Fibroblast of the aortic adventitia (primary cell): Measurements from ENCODE around the gene TMEM212. TPM values are rescaled to one million over a fixed set of nuclear protein-coding genes. Genes with fewer than 3 reads are reported as not detected.

Source experiments
- DNase-seq: peaks from one replicate; pipeline ENCODE4 v3.0.0-alpha.2; 2010; ENCODE audit warnings: low read depth
- H3K4me3 ChIP-seq: 2 replicates; pipeline ENCODE4 v1.5.1; 2011; ENCODE audit warnings: low read depth, mild to moderate bottlenecking, control low read depth, low read length, moderate library complexity
- CTCF ChIP-seq: IDR thresholded peaks from 2 replicates; pipeline ENCODE4 v1.5.1; 2011; ENCODE audit warnings: mild to moderate bottlenecking, low read length, control low read depth, inconsistent platforms; ENCODE audit not compliant: insufficient read depth
- total RNA-seq: library from RNA; depleted of rRNA; stranded (reverse); fragments of >200 nt; gene quantifications from 2 replicates; pipeline ENCODE4 v1.2.3, GENCODE V29; 2012; ENCODE audit warnings: low replicate concordance

The TMEM212 gene
- total RNA-seq, 1 donor: not detected

GRCh38 chr3:171907761-171908160 lies 64.6 kb downstream of the TMEM212 start:
- no peak for DNase-seq
- no peak overlapping the region for H3K4me3 ChIP-seq
- no peak for TF ChIP-seq CTCF

GRCh38 chr3:171908731-171909130 lies 65.6 kb downstream of the TMEM212 start:
- H3K4me3 ChIP-seq: no peak overlapping the region
- no peak for TF ChIP-seq CTCF
- peak; percentile 65 for DNase-seq

Other genes starting within 250 kb of the TMEM212 start
- 10.1 and 23.1 TPM in 2 replicates for gene PLD1, start 32.9 kb upstream of the TMEM212 start, total RNA-seq
- 53.0 and 139 TPM in 2 replicates for gene FNDC3B, start 196.2 kb downstream of the TMEM212 start, total RNA-seq